Right renal cortex interstitium (tissue), 3 donors: Measurements from ENCODE around the gene ANKRD53. TPM values are rescaled to one million over a fixed set of nuclear protein-coding genes. Genes with fewer than 3 reads are reported as not detected.

ENCODE experiments used
- DNase-seq, 3 donors: peaks; one replicate each; pipeline ENCODE4 v3.0.0-alpha.2; 2013; ENCODE audit warnings: low read depth in 3 of 3, low spot score in 2 of 3
- polyA plus RNA-seq, 3 donors: library from polyadenylated mRNA; unstranded; fragments of 120-200 nt; gene quantifications; one replicate each; pipeline ENCODE4 v1.2.1, GENCODE V29; 2013; ENCODE audit not compliant: insufficient read length in 3 of 3

ANKRD53 gene
- polyA plus RNA-seq, 3 donors, result 0.37 to 1.1 (median 0.49) TPM

GRCh38 chr2:70942396-70943204, 35.8 kb upstream of the ANKRD53 start:
- no peak for DNase-seq

- no peak for DNase-seq
Measured at GRCh38 chr2:70943205-70943871, 35.1 kb upstream of the ANKRD53 start.

- no peak for DNase-seq
Measured at GRCh38 chr2:70944111-70944690, 34.2 kb upstream of the ANKRD53 start.

- DNase-seq, result no peak
Measured at GRCh38 chr2:70946832-70947442, 31.5 kb upstream of the ANKRD53 start.

- no peak for DNase-seq
Measured at GRCh38 chr2:70947556-70948184, 30.8 kb upstream of the ANKRD53 start.

GRCh38 chr2:70948337-70949003, 30.0 kb upstream of the ANKRD53 start:
- peak; percentile 52 to 67 (median 56) for DNase-seq

GRCh38 chr2:70949086-70949485, 29.3 kb upstream of the ANKRD53 start:
- DNase-seq, result no peak

GRCh38 chr2:70954886-70955285, 23.5 kb upstream of the ANKRD53 start:
- no peak for DNase-seq

GRCh38 chr2:70956141-70956540, 22.3 kb upstream of the ANKRD53 start:
- DNase-seq, result no peak

- DNase-seq, result no peak
Measured at GRCh38 chr2:70957798-70958197, 20.6 kb upstream of the ANKRD53 start.

- no peak for DNase-seq
Measured at GRCh38 chr2:70958759-70959158, 19.7 kb upstream of the ANKRD53 start.

- DNase-seq, result no peak
Measured at GRCh38 chr2:70959271-70959761, 19.1 kb upstream of the ANKRD53 start.

- DNase-seq, result no peak
Measured at GRCh38 chr2:70959851-70960832, 18.3 kb upstream of the ANKRD53 start.

- no peak for DNase-seq
Measured at GRCh38 chr2:70960833-70961647, 17.4 kb upstream of the ANKRD53 start.

- DNase-seq, result no peak
Measured at GRCh38 chr2:70961648-70961994, 16.8 kb upstream of the ANKRD53 start.

GRCh38 chr2:70962211-70962884, 16.1 kb upstream of the ANKRD53 start:
- no peak for DNase-seq
